GM12878 (cell line): ENCODE data around the gene ABHD12B. TPM values are rescaled to one million over a fixed set of nuclear protein-coding genes. Genes with fewer than 3 reads are reported as not detected.

Experiments used
- ATAC-seq: fragments of 200-7000 bp; cut with Tn5 transposase; 3 replicates; pipeline ENCODE4 v1.9.1; 2020; ENCODE audit warnings: mild to moderate bottlenecking, moderate library complexity
- BruUV-seq: library from RNA; stranded (reverse); fragments of 400-500 nt; replicated peaks from 2 replicates; lab custom pipeline; 2021; lab: Mats Ljungman, UMichigan
- CTCF ChIA-PET: fragments of 300-600 bp; sonication (Branson Sonifier 250); formaldehyde crosslinking; extraction: SDS; loops from one replicate; lab custom pipeline; 2021; ENCODE audit warnings: inconsistent platforms; lab: Yijun Ruan, JAX
- POLR2A ChIA-PET: fragments of 350-600 bp; formaldehyde crosslinking; extraction: SDS; loops from one replicate; lab custom pipeline; 2021; ENCODE audit warnings: inconsistent platforms; lab: Charles Lee
- RAD21 ChIA-PET: fragments of 300-600 bp; sonication (Branson Sonifier 250); formaldehyde crosslinking; loops from one replicate; lab custom pipeline; 2023; ENCODE audit warnings: antibody characterized with exemption; ENCODE audit not compliant: unreplicated experiment; lab: Charles Lee
- SMC1A ChIA-PET: fragments of 300-600 bp; sonication (Branson Sonifier 250); formaldehyde crosslinking; loops from one replicate; lab custom pipeline; 2023; ENCODE audit not compliant: unreplicated experiment, uncharacterized antibody; lab: Charles Lee
- DNase-seq: peaks from one replicate; pipeline ENCODE4 v3.0.0-alpha.2; 2011; ENCODE audit warnings: low read depth, low spot score
- FAIRE-seq: peaks from 3 replicates; lab custom pipeline; 2011; peaks lifted over from hg19 to GRCh38; lab: Jason Lieb, UNC
- H2AFZ ChIP-seq: 2 replicates; pipeline ENCODE4 v1.6.0; 2011; ENCODE audit warnings: low read depth, low read length, control low read depth; ENCODE audit not compliant: control insufficient read depth
- H3K27ac ChIP-seq: 2 replicates; pipeline ENCODE4 v1.5.1; 2011; ENCODE audit warnings: control low read depth; ENCODE audit not compliant: control insufficient read depth, insufficient read depth
- H3K27me3 ChIP-seq, 2 experiments: replicated peaks in 1 of 2; 2 replicates each; pipeline versions ENCODE4 v1.6.0 to v1.6.1; 2011; ENCODE audit warnings: low read length in 1 of 2; ENCODE audit not compliant: control insufficient read depth in 2 of 2, insufficient read depth in 2 of 2
- H3K36me3 ChIP-seq, 2 experiments: 2 replicates each; pipeline ENCODE4 v1.5.1; 2011; ENCODE audit warnings: low read length in 1 of 2; ENCODE audit not compliant: control insufficient read depth in 2 of 2, insufficient read depth in 2 of 2
- H3K4me1 ChIP-seq: 2 replicates; pipeline ENCODE4 v1.6.1; 2011; ENCODE audit warnings: mild to moderate bottlenecking, low read length, moderate library complexity, mixed read lengths; ENCODE audit not compliant: control insufficient read depth, insufficient read depth
- H3K4me2 ChIP-seq: 2 replicates; pipeline ENCODE4 v1.6.0; 2011; ENCODE audit warnings: control low read depth; ENCODE audit not compliant: control insufficient read depth, insufficient read depth
- H3K4me3 ChIP-seq: fragments of 200-600 bp; sonication (generic); 2 replicates; pipeline ENCODE4 v1.5.1; 2016
- H3K79me2 ChIP-seq: 2 replicates; pipeline ENCODE4 v1.6.0; 2011; ENCODE audit warnings: low read length; ENCODE audit not compliant: control insufficient read depth, insufficient read depth
- H3K9ac ChIP-seq: 2 replicates; pipeline ENCODE4 v1.8.0; 2011; ENCODE audit warnings: low read length, control low read depth, mixed read lengths; ENCODE audit not compliant: control insufficient read depth, insufficient read depth
- H3K9me3 ChIP-seq: replicated peaks from 3 replicates; pipeline ENCODE4 v1.5.1; 2011; ENCODE audit warnings: mild to moderate bottlenecking, low read length; ENCODE audit not compliant: control insufficient read depth, insufficient read depth
- H4K20me1 ChIP-seq: 2 replicates; pipeline ENCODE4 v1.6.0; 2011; ENCODE audit not compliant: control insufficient read depth, insufficient read depth
- FOS ChIP-seq: IDR thresholded peaks from 3 replicates; pipeline ENCODE4 v1.6.1; 2011; ENCODE audit warnings: borderline replicate concordance; ENCODE audit not compliant: insufficient read length; ENCODE audit errors: extremely low read depth
- NFIC ChIP-seq: IDR thresholded peaks from 2 replicates; pipeline ENCODE4 v1.6.1; 2012; ENCODE audit warnings: low read depth, mild to moderate bottlenecking, inconsistent platforms, low read length, moderate library complexity
- NR2C1 ChIP-seq: fragments of 450-650 bp; IDR thresholded peaks from 2 replicates; pipeline ENCODE4 v1.6.1; 2017; ENCODE audit warnings: antibody characterized with exemption, mild to moderate bottlenecking, moderate library complexity
- NRF1 ChIP-seq: conservative IDR thresholded peaks from 2 replicates; pipeline ENCODE4 v1.6.1; 2011; ENCODE audit warnings: mild to moderate bottlenecking, low read depth, low read length, improper control_type of control experiment
- PAX5 ChIP-seq: IDR thresholded peaks from 2 replicates; pipeline ENCODE4 v1.6.1; 2011; ENCODE audit warnings: low read depth, low read length, borderline replicate concordance
- PBX3 ChIP-seq: IDR thresholded peaks from 2 replicates; pipeline ENCODE4 v1.6.1; 2011; ENCODE audit warnings: mild to moderate bottlenecking, low read depth, low read length, moderate library complexity; ENCODE audit not compliant: insufficient replicate concordance
- RUNX3 ChIP-seq: IDR thresholded peaks from 2 replicates; pipeline ENCODE4 v1.6.1; 2012; ENCODE audit warnings: low read length, inconsistent platforms
- SMAD1 ChIP-seq: fragments of 450-650 bp; IDR thresholded peaks from 2 replicates; pipeline ENCODE4 v1.6.1; 2018; ENCODE audit warnings: mild to moderate bottlenecking, low read depth; ENCODE audit not compliant: partially characterized antibody
- SMARCA5 ChIP-seq: fragments of 450-650 bp; IDR thresholded peaks from 2 replicates; pipeline ENCODE4 v1.6.1; 2017; ENCODE audit warnings: mild to moderate bottlenecking
- TAF1 ChIP-seq: IDR thresholded peaks from 2 replicates; pipeline ENCODE4 v1.6.1; 2011; ENCODE audit warnings: mild to moderate bottlenecking, low read depth, low read length, borderline replicate concordance
- TCF12 ChIP-seq: IDR thresholded peaks from 2 replicates; pipeline ENCODE4 v1.6.1; 2011; ENCODE audit warnings: low read depth, mild to moderate bottlenecking, low read length
- ZSCAN29 ChIP-seq: fragments of 450-650 bp; IDR thresholded peaks from 2 replicates; pipeline ENCODE4 v1.6.1; 2017; ENCODE audit warnings: mild to moderate bottlenecking, moderate library complexity
- WGBS: methylation state at CpG from one replicate; pipeline ENCODE4 v1.1.6; 2016; ENCODE audit warnings: low lambda C conversion rate; ENCODE audit not compliant: insufficient replicate concordance, insufficient coverage; ENCODE audit errors: missing lambda C conversion rate; 5-methylcytosine and 5-hydroxymethylcytosine counted together
- in situ Hi-C: fragments of 300-500 bp; cut with MboI; formaldehyde crosslinking; loops from 9 replicates; pipeline ENCODE4 v1.14.3; 2018; ENCODE audit warnings: mixed read lengths
- intact Hi-C: fragments of 100-400 bp; cut with micrococcal nuclease; formaldehyde crosslinking; loops from one replicate; pipeline ENCODE4 v1.14.2; 2022; ENCODE audit not compliant: unreplicated experiment
- polyA plus RNA-seq, 11 experiments: library from polyadenylated mRNA; depleted of rRNA in 4 of 11; unstranded in 6 of 11; stranded (reverse) in 5 of 11; fragments of >200 nt; fragmentation: Nextera tagmentation in 4 of 11; fragmentation: Illumina TruSeq in 1 of 11; extraction: Ambion mirVana in 4 of 11; extraction: Trizol in 1 of 11; gene quantifications; 1 replicate in 1 of 11; 2 replicates in 10 of 11; pipeline versions ENCODE4 v1.2.1 to v1.2.3, GENCODE V29; 2011 to 2016; ENCODE audit warnings: inconsistent platforms in 2 of 11, missing spikeins in 2 of 11, low read depth in 1 of 11
- total RNA-seq, 4 experiments: library from RNA; depleted of rRNA in 3 of 4; stranded (reverse); fragments of >200 nt in 3 of 4; fragmentation: Illumina TruSeq in 1 of 4; extraction: Trizol in 1 of 4; gene quantifications; 2 replicates each; pipeline versions ENCODE4 v1.2.1 to v1.2.3, GENCODE V29; 2013 to 2021
- TF ChIP-seq, protein P1 (sequence below): fragments of 450-650 bp; formaldehyde crosslinking; IDR thresholded peaks from 2 replicates; pipeline ENCODE4 v1.4.0; 2022; ENCODE audit warnings: mild to moderate bottlenecking, moderate library complexity
- TF ChIP-seq, protein P2 (sequence below): fragments of 450-650 bp; IDR thresholded peaks from 2 replicates; pipeline ENCODE4 v1.6.1; 2018; ENCODE audit warnings: borderline replicate concordance, mild to moderate bottlenecking; ENCODE audit not compliant: partially characterized antibody

Gene ABHD12B
- total and polyA plus RNA-seq, 10 of the 15 experiments (the other 5 are each of a cell fraction or from before 2014, with no cell fraction given): not detected

- no peak for TF ChIP-seq NRF1
- TF ChIP-seq PBX3: no peak
- no peak for TF ChIP-seq PAX5
- TF ChIP-seq, all 136 proteins: peak for 0
Observed at GRCh38 chr14:50936016-50936340, 64.1 kb downstream of the ABHD12B start (continued).

DNA sequence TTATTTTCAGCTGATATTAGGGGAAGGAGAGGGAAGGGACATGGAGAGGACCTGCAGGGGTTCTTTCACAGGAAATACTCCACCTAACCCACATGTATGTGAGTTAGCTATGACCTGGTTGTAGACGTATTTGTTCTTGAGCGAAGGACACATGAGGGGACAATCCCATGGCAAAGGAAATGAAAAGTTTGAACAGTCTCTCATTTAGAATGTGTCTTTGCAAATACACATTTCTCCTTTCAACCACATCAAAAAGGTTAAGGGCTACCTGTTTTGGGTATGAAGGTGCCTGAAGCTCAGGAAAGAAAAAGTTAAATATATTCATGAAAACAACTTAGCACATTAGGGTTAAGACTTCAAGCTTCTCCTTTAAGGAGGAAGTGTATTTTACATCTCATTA, 65.0 kb downstream of the ABHD12B start:
- Histone ChIP-seq H3K27ac (no peak overlapping the region), H3K36me3 (no peaks in the 10 kb centered on the region), H4K20me1 (no peaks in the 10 kb centered on the region), H3K4me1 (no peaks in the 10 kb centered on the region), H3K9ac (no peak overlapping the region), H3K9me3 (no peaks in the 10 kb centered on the region), H3K4me2 (no peak overlapping the region), H3K4me3 (no peak overlapping the region), H2AFZ (no peak overlapping the region), H3K27me3 (no peaks in the 10 kb centered on the region; a peak in 1 of 4 replicates), H3K79me2 (no peaks in the 10 kb centered on the region)
- ChIA-PET SMC1A (interaction anchor here (1.4 kb wide), 1 partner anchor 11 kb away, joined by 3 read pairs; no protein-coding TSS in a partner anchor), POLR2A (no interaction called here), RAD21 (no interaction called here), CTCF (interaction anchor here (1.0 kb wide), 1 partner anchor 78 kb away, joined by 4 read pairs; no protein-coding TSS in a partner anchor)
- intact Hi-C loops (no loop called here), in situ Hi-C loops (no loop called here)
- 0% methylated on average over 2 of the region's 2 CpGs for WGBS
- no TSS peak for BruUV-seq
- no peak for DNase-seq
- ATAC-seq: no peak; the same call in 2 of the 3 replicates
- FAIRE-seq: no peak
- TF ChIP-seq TAF1 (no peak), TCF12 (no peak), ZSCAN29 (no peak), SMARCA5 (no peak), NR2C1 (no peak), SMAD1 (no peak), RUNX3 (peak; percentile 63), NFIC (peak; percentile 44; the same call in 1 of the 2 replicates), FOS (no peak)
- TF ChIP-seq, protein P1, sequence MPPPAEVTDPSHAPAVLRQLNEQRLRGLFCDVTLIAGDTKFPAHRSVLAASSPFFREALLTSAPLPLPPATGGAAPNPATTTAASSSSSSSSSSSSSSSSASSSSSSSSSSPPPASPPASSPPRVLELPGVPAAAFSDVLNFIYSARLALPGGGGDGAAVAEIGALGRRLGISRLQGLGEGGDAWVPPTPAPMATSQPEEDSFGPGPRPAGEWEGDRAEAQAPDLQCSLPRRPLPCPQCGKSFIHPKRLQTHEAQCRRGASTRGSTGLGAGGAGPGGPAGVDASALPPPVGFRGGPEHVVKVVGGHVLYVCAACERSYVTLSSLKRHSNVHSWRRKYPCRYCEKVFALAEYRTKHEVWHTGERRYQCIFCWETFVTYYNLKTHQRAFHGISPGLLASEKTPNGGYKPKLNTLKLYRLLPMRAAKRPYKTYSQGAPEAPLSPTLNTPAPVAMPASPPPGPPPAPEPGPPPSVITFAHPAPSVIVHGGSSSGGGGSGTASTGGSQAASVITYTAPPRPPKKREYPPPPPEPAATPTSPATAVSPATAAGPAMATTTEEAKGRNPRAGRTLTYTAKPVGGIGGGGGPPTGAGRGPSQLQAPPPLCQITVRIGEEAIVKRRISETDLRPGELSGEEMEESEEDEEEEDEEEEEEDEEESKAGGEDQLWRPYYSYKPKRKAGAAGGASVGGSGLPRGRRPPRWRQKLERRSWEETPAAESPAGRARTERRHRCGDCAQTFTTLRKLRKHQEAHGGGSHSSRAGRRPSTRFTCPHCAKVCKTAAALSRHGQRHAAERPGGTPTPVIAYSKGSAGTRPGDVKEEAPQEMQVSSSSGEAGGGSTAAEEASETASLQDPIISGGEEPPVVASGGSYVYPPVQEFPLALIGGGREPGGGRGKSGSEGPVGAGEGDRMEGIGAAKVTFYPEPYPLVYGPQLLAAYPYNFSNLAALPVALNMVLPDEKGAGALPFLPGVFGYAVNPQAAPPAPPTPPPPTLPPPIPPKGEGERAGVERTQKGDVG (CRISPR knock-in tag): no peak
- TF ChIP-seq, protein P2, sequence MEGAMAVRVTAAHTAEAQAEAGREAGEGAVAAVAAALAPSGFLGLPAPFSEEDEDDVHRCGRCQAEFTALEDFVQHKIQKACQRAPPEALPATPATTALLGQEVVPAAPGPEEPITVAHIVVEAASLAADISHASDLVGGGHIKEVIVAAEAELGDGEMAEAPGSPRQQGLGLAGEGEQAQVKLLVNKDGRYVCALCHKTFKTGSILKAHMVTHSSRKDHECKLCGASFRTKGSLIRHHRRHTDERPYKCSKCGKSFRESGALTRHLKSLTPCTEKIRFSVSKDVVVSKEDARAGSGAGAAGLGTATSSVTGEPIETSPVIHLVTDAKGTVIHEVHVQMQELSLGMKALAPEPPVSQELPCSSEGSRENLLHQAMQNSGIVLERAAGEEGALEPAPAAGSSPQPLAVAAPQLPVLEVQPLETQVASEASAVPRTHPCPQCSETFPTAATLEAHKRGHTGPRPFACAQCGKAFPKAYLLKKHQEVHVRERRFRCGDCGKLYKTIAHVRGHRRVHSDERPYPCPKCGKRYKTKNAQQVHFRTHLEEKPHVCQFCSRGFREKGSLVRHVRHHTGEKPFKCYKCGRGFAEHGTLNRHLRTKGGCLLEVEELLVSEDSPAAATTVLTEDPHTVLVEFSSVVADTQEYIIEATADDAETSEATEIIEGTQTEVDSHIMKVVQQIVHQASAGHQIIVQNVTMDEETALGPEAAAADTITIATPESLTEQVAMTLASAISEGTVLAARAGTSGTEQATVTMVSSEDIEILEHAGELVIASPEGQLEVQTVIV: no peak
